ENCODE results near the gene MAGEB1. TPM values are rescaled to one million over a fixed set of nuclear protein-coding genes. Genes with fewer than 3 reads are reported as not detected.

MAGEB1 gene
- total RNA-seq (not detected), polyA plus RNA-seq (not detected)
- long read RNA-seq, donor 1: 0 reads
- long read RNA-seq, donor 2: 0 reads

- Histone ChIP-seq H3K4me1 (no peaks in the 10 kb centered on the region), H3K27ac (no peak within 1 kb of the TSS), H3K27me3 (replicated peaks in 1 of 7) (no peaks in the 10 kb centered on the region), H3K9me3 (no peaks in the 10 kb centered on the region), H3K4me3 (no peak within 1 kb of the TSS), H3K36me3 (no peaks in the 10 kb centered on the region)
- intact Hi-C loops (cut with DNase I; ENCODE audit: low total_unique reads): no loop called here
- WGBS, 5 donors: 80 to 95% (median 91%) methylated on average over 9 to 38 of the region's 38 CpGs
- no peak for DNase-seq
- TF ChIP-seq POLR2A (IDR thresholded peaks at IDR 0.05) (no peak), POLR2AphosphoS5 (IDR thresholded peaks at IDR 0.05) (no peak), CTCF (IDR thresholded peaks at IDR 0.05 in 8 of 11, conservative IDR thresholded peaks at IDR 0.05 in 3 of 11) (no peak)
Measured at GRCh38 chrX:30246769-30247489, at the start of gene MAGEB1. MAGEB1 (plus strand) TSS chrX:30247146; CDS start chrX:30250494, 3,348 bp downstream.

GRCh38 chrX:30212172-30212571, 34.8 kb upstream of the MAGEB1 start:
- no peak for TF ChIP-seq CTCF (IDR thresholded peaks at IDR 0.05 in 8 of 11, conservative IDR thresholded peaks at IDR 0.05 in 3 of 11)
- no peak for TF ChIP-seq POLR2AphosphoS5 (IDR thresholded peaks at IDR 0.05)
- no peak for TF ChIP-seq POLR2A (IDR thresholded peaks at IDR 0.05)
- 86 to 96% (median 91%) methylated on average over 2 of the region's 2 CpGs for WGBS, 5 donors
- Histone ChIP-seq H3K27me3 (replicated peaks in 1 of 7) (no peaks in the 10 kb centered on the region), H3K9me3 (no peaks in the 10 kb centered on the region), H3K27ac (no peak overlapping the region), H3K4me3 (no peak overlapping the region), H3K36me3 (no peaks in the 10 kb centered on the region), H3K4me1 (no peaks in the 10 kb centered on the region)
- no peak for DNase-seq
- intact Hi-C loops (cut with DNase I; ENCODE audit: low total_unique reads): no loop called here

- Histone ChIP-seq H3K4me1 (no peaks in the 10 kb centered on the region), H3K4me3 (no peak within 1 kb of the TSS), H3K27ac (no peak within 1 kb of the TSS), H3K36me3 (no peaks in the 10 kb centered on the region), H3K27me3 (replicated peaks in 1 of 7) (no peaks in the 10 kb centered on the region), H3K9me3 (no peaks in the 10 kb centered on the region)
- DNase-seq: no peak
- WGBS, 5 donors: 81 to 99% (median 94%) methylated on average over 9 to 29 of the region's 29 CpGs
- TF ChIP-seq CTCF (IDR thresholded peaks at IDR 0.05 in 8 of 11, conservative IDR thresholded peaks at IDR 0.05 in 3 of 11) (no peak), POLR2AphosphoS5 (IDR thresholded peaks at IDR 0.05) (no peak), POLR2A (IDR thresholded peaks at IDR 0.05) (no peak)
- intact Hi-C loops (cut with DNase I; ENCODE audit: low total_unique reads): no loop called here
Measured at GRCh38 chrX:30215357-30215843, 31.5 kb upstream of the MAGEB1 start, which contains the start of gene MAGEB2. MAGEB2 (plus strand) TSS chrX:30215563; CDS start chrX:30218581, 3,018 bp downstream.

- Histone ChIP-seq H3K27ac (no peak overlapping the region), H3K4me1 (no peaks in the 10 kb centered on the region), H3K36me3 (no peaks in the 10 kb centered on the region), H3K27me3 (replicated peaks in 1 of 7) (no peaks in the 10 kb centered on the region), H3K9me3 (no peaks in the 10 kb centered on the region), H3K4me3 (no peak overlapping the region)
- 29 to 60% (median 40%) methylated on average over 1 of the region's 1 CpG for WGBS, 5 donors
- intact Hi-C loops (cut with DNase I; ENCODE audit: low total_unique reads): no loop called here
- DNase-seq: no peak
- no peak for TF ChIP-seq POLR2A (IDR thresholded peaks at IDR 0.05)
- TF ChIP-seq CTCF (IDR thresholded peaks at IDR 0.05 in 8 of 11, conservative IDR thresholded peaks at IDR 0.05 in 3 of 11): no peak
- TF ChIP-seq POLR2AphosphoS5 (IDR thresholded peaks at IDR 0.05): no peak
Measured at GRCh38 chrX:30217465-30217864, 29.5 kb upstream of the MAGEB1 start.

All from spleen (tissue), 13 donors.